Activated CD4-positive, alpha-beta T cell treated with anti-CD3 and anti-CD28 coated beads, Interleukin-2, amount 10 ng/mL, durations not matched to agents 7 days and 5 days (primary cell): ENCODE results near the gene NCAM1. TPM values are rescaled to one million over a fixed set of nuclear protein-coding genes. Genes with fewer than 3 reads are reported as not detected.

Source experiments
- CTCF ChIA-PET: fragments of 350-600 bp; sonication (Branson Sonifier 250); formaldehyde crosslinking; loops from one replicate; lab custom pipeline; 2021; ENCODE audit warnings: antibody characterized with exemption; lab: Charles Lee
- POLR2A ChIA-PET: fragments of 350-600 bp; sonication (Branson Sonifier 250); formaldehyde crosslinking; loops from one replicate; lab custom pipeline; 2021; ENCODE audit warnings: antibody characterized with exemption; lab: Charles Lee
- DNase-seq: peaks from one replicate; pipeline ENCODE4 v3.0.0-alpha.2; 2020
- H3K27ac Mint-ChIP-seq: one replicate; pipeline ENCODE4 v1.8.0; 2021; ENCODE audit warnings: mild to moderate bottlenecking, moderate library complexity, mixed read lengths
- H3K27me3 Mint-ChIP-seq: one replicate; pipeline ENCODE4 v1.8.0; 2021; ENCODE audit warnings: mixed read lengths
- H3K36me3 Mint-ChIP-seq: one replicate; pipeline ENCODE4 v1.8.0; 2021; ENCODE audit warnings: low read depth, mixed read lengths
- H3K4me1 Mint-ChIP-seq: one replicate; pipeline ENCODE4 v1.8.0; 2021; ENCODE audit warnings: mixed read lengths
- H3K4me3 Mint-ChIP-seq: one replicate; pipeline ENCODE4 v1.8.0; 2021; ENCODE audit warnings: mild to moderate bottlenecking, moderate library complexity, mixed read lengths
- H3K9me3 Mint-ChIP-seq: one replicate; pipeline ENCODE4 v1.8.0; 2021; ENCODE audit warnings: mixed read lengths
- total RNA-seq, 2 experiments: library from RNA; stranded (reverse); gene quantifications; one replicate each; pipeline ENCODE4 v1.2.3, GENCODE V29; 2021

The NCAM1 gene
- total RNA-seq, 2 experiments from 2014 or later = 0.15 to 0.42 TPM

DNA sequence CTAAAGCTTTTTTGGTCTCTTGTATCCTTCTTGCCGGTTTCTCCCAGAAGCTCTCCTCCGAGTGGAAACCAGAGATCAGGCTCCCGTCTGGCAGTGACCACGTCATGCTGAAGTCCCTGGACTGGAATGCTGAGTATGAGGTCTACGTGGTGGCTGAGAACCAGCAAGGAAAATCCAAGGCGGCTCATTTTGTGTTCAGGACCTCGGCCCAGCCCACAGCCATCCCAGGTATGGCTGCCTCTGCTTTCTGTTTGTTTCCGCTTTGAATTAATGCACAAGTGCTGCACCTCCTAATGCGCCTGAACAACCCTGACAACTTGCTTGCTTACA, 298.8 kb downstream of the NCAM1 start:
- Mint-ChIP-seq H3K27me3 (no peaks in the 10 kb centered on the region), H3K4me1 (no peaks in the 10 kb centered on the region), H3K27ac (no peak overlapping the region), H3K36me3 (no peaks in the 10 kb centered on the region), H3K9me3 (no peaks in the 10 kb centered on the region), H3K4me3 (no peak overlapping the region)
- no peak for DNase-seq
- POLR2A ChIA-PET = no interaction called here
- CTCF ChIA-PET = interaction anchor here (0.6 to 1.5 kb wide), 2 partner anchors 11 to 64 kb away, joined by 3 to 5 read pairs; no protein-coding TSS in a partner anchor

- no peak for DNase-seq
- Mint-ChIP-seq H3K36me3 (no peaks in the 10 kb centered on the region), H3K27me3 (no peaks in the 10 kb centered on the region), H3K27ac (no peak overlapping the region), H3K4me1 (no peaks in the 10 kb centered on the region), H3K9me3 (no peaks in the 10 kb centered on the region), H3K4me3 (no peak overlapping the region)
- CTCF ChIA-PET = interaction anchor here (0.6 to 1.5 kb wide), 2 partner anchors 11 to 65 kb away, joined by 3 to 5 read pairs; no protein-coding TSS in a partner anchor
- POLR2A ChIA-PET = no interaction called here
Observed at GRCh38 chr11:113260541-113260940, 299.3 kb downstream of the NCAM1 start.

DNA sequence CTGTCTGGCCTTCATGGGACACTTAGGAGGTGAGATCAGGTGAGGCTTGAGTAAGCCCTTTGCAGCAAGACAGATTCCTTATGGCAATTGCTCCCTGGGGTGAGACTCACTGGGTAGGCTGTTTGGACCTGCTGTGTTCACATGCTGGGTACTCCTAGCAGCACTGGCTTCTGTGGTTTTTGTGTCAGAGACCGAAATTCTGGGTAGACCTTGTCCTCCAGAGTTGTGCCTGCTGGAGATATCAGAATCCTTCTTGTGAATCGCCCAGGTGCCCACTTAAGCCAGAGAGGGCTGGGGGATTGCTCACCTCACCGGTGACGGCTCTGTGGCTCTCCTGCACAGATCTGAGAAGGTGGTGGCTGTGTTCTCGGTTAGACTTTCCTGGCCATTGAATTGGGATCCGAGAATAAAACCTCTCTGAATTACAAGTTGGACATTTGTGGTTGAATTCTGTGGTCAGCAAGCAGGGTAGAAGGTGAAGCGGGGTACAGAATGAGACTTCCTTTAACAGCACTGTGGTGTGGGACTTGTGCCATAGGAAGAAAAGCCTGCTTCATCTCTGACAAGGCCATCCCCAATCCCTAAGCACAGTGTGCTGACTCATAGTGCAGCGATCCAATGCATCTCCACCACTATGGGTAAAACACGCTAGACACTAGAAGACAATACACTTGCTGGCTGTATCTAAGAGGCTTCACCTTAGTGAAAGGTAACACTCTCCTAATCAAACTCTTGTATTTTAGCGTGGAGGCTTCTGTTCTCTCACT, 300.7 kb downstream of the NCAM1 start:
- H3K27me3 Mint-ChIP-seq = no peaks in the 10 kb centered on the region
- ChIA-PET POLR2A (no interaction called here), CTCF (no interaction called here)
- no peak overlapping the region for H3K4me3 Mint-ChIP-seq
- DNase-seq = no peak
- no peaks in the 10 kb centered on the region for H3K9me3 Mint-ChIP-seq
- H3K36me3 Mint-ChIP-seq = no peaks in the 10 kb centered on the region
- no peak overlapping the region for H3K27ac Mint-ChIP-seq
- H3K4me1 Mint-ChIP-seq = no peaks in the 10 kb centered on the region

DNA sequence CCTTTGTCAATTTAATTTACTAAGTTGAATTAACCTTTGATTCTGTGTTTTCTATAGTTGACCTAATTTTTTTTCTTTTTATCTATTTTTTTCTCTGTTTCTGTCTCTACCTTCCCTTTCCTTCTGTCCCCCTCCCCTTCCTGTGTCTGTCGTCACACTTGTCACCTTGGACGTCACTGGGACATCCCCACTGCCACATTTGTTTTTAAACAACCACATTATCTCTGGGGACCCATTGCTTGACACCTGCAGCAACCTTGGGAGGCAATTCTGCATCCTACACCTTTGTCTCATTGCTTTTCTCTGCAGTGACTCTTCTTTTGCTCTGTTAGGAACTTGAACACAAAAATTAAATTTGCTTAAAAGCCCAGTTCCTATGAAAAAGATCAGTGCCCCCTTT, 301.4 kb downstream of the NCAM1 start:
- POLR2A ChIA-PET = no interaction called here

DNA sequence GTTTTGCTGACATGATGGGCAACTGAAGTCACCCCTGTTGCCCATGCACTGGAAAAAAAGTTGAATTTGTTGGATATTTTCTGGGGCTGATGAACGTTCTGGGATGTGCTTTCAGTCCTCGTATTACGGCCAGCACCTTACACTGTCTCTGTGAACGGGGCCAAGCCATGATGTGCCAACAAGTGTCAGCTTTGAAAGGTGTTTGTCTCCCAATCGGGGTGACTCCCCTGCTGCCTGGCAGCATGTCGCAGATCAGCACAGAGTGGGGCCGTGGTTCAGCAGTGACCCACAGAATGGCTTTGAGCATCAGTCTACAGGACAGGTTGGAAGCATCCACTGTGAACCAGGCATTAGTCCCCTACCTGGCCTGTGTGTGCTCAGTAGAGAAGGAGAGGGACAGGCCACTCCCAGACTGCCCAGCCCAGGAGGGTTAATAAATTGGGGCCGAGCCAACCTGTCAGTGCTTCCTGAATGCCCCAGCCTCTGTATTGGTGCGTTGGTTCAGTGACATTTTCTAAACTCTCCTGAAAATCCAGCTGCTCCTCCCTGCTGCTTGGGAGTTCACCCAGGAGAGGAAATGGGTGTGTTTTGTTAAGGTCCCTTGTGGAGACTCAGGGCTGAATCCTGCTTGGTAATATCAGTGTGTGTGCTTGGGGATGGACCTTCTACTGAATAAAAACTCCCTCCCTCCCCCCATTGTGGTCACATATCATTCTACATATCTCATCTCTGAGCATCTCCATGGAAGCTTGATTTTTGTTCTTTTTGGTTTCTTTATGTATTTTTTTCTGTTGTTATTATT, 302.4 kb downstream of the NCAM1 start:
- CTCF ChIA-PET = interaction anchor here (1.4 kb wide), 1 partner anchor 11 kb away, joined by 4 read pairs; no protein-coding TSS in a partner anchor

More for the DNA sequence above, 301.4 kb downstream of the NCAM1 start:
- CTCF ChIA-PET = no interaction called here
- Mint-ChIP-seq H3K4me1 (no peaks in the 10 kb centered on the region), H3K27ac (no peak overlapping the region), H3K27me3 (no peaks in the 10 kb centered on the region), H3K9me3 (no peaks in the 10 kb centered on the region), H3K4me3 (no peak overlapping the region), H3K36me3 (no peaks in the 10 kb centered on the region)
- no peak for DNase-seq

GRCh38 chr11:113265362-113265761, 304.1 kb downstream of the NCAM1 start:
- H3K9me3 Mint-ChIP-seq = no peaks in the 10 kb centered on the region
- no peak overlapping the region for H3K27ac Mint-ChIP-seq
- H3K27me3 Mint-ChIP-seq = no peaks in the 10 kb centered on the region
- H3K4me3 Mint-ChIP-seq = no peak overlapping the region
- no peak for DNase-seq
- CTCF ChIA-PET = interaction anchor here (1.4 to 1.6 kb wide), 2 partner anchors 9 to 24 kb away, joined by 3 to 4 read pairs; no protein-coding TSS in a partner anchor
- no peaks in the 10 kb centered on the region for H3K4me1 Mint-ChIP-seq
- H3K36me3 Mint-ChIP-seq = no peaks in the 10 kb centered on the region
- POLR2A ChIA-PET = no interaction called here

More for the DNA sequence above, 302.4 kb downstream of the NCAM1 start:
- DNase-seq = no peak
- no peak overlapping the region for H3K4me3 Mint-ChIP-seq
- no peaks in the 10 kb centered on the region for H3K9me3 Mint-ChIP-seq
- no peaks in the 10 kb centered on the region for H3K4me1 Mint-ChIP-seq
- H3K36me3 Mint-ChIP-seq = no peaks in the 10 kb centered on the region
- no peak overlapping the region for H3K27ac Mint-ChIP-seq
- POLR2A ChIA-PET = no interaction called here
- no peaks in the 10 kb centered on the region for H3K27me3 Mint-ChIP-seq

DNA sequence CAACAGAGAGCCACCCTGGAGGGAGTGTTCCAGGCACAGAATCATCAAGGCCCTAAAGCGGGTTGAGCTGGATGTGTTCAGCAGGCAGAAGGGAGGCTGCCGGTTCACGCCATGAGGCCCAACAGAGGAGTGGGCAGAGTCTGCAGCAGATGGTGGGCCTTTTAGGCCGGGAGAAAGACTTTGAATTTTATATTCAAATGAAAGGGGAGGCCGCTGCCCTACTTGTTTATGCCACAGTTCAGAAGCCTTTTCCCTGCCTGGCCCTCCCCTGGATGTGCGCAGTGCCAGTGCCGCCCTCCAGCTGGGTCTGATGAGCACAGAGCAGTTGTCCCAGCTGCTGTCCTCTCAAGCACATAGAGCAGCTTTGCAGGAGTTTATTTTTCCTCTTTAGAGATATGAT, 306.3 kb downstream of the NCAM1 start:
- Mint-ChIP-seq H3K4me1 (no peaks in the 10 kb centered on the region), H3K27me3 (no peaks in the 10 kb centered on the region), H3K4me3 (no peak overlapping the region), H3K27ac (no peak overlapping the region), H3K9me3 (no peaks in the 10 kb centered on the region), H3K36me3 (no peaks in the 10 kb centered on the region)
- POLR2A ChIA-PET = no interaction called here
- CTCF ChIA-PET = no interaction called here
- DNase-seq = no peak

GRCh38 chr11:113269096-113269495, 307.9 kb downstream of the NCAM1 start:
- DNase-seq = no peak
- POLR2A ChIA-PET = no interaction called here
- H3K4me1 Mint-ChIP-seq = no peaks in the 10 kb centered on the region
- CTCF ChIA-PET = no interaction called here
- H3K36me3 Mint-ChIP-seq = no peaks in the 10 kb centered on the region
- H3K27me3 Mint-ChIP-seq = no peaks in the 10 kb centered on the region
- H3K27ac Mint-ChIP-seq = no peak overlapping the region
- no peaks in the 10 kb centered on the region for H3K9me3 Mint-ChIP-seq
- H3K4me3 Mint-ChIP-seq = no peak overlapping the region

- Mint-ChIP-seq H3K36me3 (no peaks in the 10 kb centered on the region), H3K4me1 (no peaks in the 10 kb centered on the region), H3K4me3 (no peak overlapping the region), H3K9me3 (no peaks in the 10 kb centered on the region), H3K27ac (no peak overlapping the region), H3K27me3 (no peaks in the 10 kb centered on the region)
- DNase-seq = no peak
- ChIA-PET POLR2A (no interaction called here), CTCF (no interaction called here)
Observed at GRCh38 chr11:113269636-113270035, 308.4 kb downstream of the NCAM1 start.

GRCh38 chr11:113270080-113270479, 308.9 kb downstream of the NCAM1 start:
- H3K27me3 Mint-ChIP-seq = no peaks in the 10 kb centered on the region
- POLR2A ChIA-PET = no interaction called here
- CTCF ChIA-PET = no interaction called here
- no peak for DNase-seq
- no peaks in the 10 kb centered on the region for H3K36me3 Mint-ChIP-seq
- no peak overlapping the region for H3K4me3 Mint-ChIP-seq
- H3K27ac Mint-ChIP-seq = no peak overlapping the region
- no peaks in the 10 kb centered on the region for H3K4me1 Mint-ChIP-seq
- H3K9me3 Mint-ChIP-seq = no peaks in the 10 kb centered on the region

DNA sequence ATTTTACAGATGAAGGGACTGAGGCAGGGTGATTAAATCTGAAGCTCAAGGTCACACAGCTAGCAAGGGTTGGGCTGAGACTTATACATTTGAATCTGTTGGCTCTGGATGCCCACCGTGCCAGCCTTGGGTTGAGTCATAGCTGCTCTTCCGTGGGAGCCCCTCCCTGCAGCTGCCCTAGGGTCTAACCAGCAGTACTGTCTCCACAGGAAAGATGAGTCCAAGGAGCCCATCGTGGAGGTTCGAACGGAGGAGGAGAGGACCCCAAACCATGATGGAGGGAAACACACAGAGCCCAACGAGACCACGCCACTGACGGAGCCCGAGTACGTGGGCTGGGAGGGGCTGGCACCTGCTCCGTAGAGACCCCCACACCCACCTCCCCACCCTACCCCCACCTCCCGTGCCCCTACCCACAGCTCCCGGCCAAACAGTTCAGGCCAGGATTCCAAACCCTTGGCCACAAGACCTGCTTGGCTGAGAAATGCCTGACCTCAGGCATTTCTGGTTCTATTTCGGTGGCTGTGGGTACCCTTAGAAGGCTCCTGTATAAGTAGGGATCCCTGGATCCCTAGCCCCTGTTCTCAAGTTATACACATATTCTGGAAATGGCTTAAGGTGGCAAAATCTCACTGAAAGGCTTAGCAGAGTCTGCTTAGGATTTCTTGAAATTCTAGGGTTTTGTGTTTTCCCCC, 310.5 kb downstream of the NCAM1 start:
- Mint-ChIP-seq H3K9me3 (no peaks in the 10 kb centered on the region), H3K4me1 (no peaks in the 10 kb centered on the region), H3K4me3 (no peak overlapping the region), H3K27me3 (no peaks in the 10 kb centered on the region), H3K27ac (no peak overlapping the region), H3K36me3 (no peaks in the 10 kb centered on the region)
- DNase-seq = no peak
- CTCF ChIA-PET = interaction anchor here (1.9 kb wide), 1 partner anchor 18 kb away, joined by 4 read pairs; no protein-coding TSS in a partner anchor
- POLR2A ChIA-PET = no interaction called here

GRCh38 chr11:113272281-113272680, 311.1 kb downstream of the NCAM1 start:
- Mint-ChIP-seq H3K36me3 (no peaks in the 10 kb centered on the region), H3K9me3 (no peaks in the 10 kb centered on the region), H3K27ac (no peak overlapping the region), H3K27me3 (no peaks in the 10 kb centered on the region), H3K4me1 (no peaks in the 10 kb centered on the region), H3K4me3 (no peak overlapping the region)
- POLR2A ChIA-PET = no interaction called here
- DNase-seq = no peak
- CTCF ChIA-PET = interaction anchor here (1.9 kb wide), 1 partner anchor 17 kb away, joined by 4 read pairs; no protein-coding TSS in a partner anchor
